ENCODE measurements around the gene LYPD1. TPM values are rescaled to one million over a fixed set of nuclear protein-coding genes. Genes with fewer than 3 reads are reported as not detected.

The LYPD1 gene
- total and polyA plus RNA-seq, 2 of the 4 experiments (the other 2 are of a cell fraction) = 66.1 to 87.6 TPM

DNA sequence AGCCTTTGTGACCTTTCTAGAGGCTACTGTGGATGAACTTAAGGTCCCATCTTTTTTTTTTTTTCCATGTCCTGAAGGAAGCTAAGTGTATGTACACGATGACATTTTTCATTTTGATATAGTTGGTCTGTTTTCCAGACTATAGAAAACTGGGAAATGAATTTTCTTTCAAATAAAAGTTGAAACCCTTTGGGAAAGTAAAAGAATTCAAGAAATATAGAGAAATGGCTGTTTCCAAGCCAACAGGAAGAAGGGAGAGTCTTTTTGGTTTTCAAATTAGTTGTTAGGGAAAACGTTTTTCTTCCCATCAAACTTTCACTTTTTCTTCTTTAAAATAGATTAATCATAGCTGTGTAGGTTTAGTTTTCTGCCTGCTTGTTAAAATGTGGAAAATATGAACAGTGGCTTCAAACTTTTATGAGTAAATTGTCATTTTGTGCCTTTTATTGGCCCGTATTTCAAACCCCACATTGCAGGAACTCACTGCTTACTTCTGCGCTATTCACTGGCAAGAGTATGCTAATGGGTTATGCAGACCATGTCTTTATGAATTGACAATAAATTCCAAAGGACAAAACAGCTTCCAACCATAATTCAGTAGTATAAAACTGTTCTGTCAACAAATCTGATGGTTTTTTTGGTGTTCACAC is 27.7 kb upstream of the LYPD1 start:
- no peak overlapping the region for H2AK5ac ChIP-seq (ENCODE audit: low read depth, low read length)
- no peak overlapping the region for H2BK120ac ChIP-seq (ENCODE audit: low read depth, low read length)
- no peak overlapping the region for H2AK9ac ChIP-seq (replicated peaks; ENCODE audit: low read depth, low read length, poor library complexity)
- TF ChIP-seq RAD21 (IDR thresholded peaks at IDR 0.05; ENCODE audit: low read length) (no peak), SMC3 (IDR thresholded peaks at IDR 0.05; ENCODE audit: low read depth, low read length) (no peak), RCOR1 (IDR thresholded peaks at IDR 0.05; ENCODE audit: insufficient replicate concordance, low read length) (no peak), NFE2L2 (IDR thresholded peaks at IDR 0.05; ENCODE audit: low read depth, low read length) (no peak), POLR2A (IDR thresholded peaks at IDR 0.05; ENCODE audit: low read depth, low read length) (no peak), MAFK (IDR thresholded peaks at IDR 0.05; ENCODE audit: low read depth, low read length) (no peak), CEBPB (IDR thresholded peaks at IDR 0.05; ENCODE audit: low read depth, low read length) (no peak), FOS (IDR thresholded peaks at IDR 0.05; ENCODE audit: low read depth, low read length) (no peak), CHD1 (IDR thresholded peaks at IDR 0.05; ENCODE audit: low read depth, low read length) (no peak)
- TF ChIP-seq, protein P1, sequence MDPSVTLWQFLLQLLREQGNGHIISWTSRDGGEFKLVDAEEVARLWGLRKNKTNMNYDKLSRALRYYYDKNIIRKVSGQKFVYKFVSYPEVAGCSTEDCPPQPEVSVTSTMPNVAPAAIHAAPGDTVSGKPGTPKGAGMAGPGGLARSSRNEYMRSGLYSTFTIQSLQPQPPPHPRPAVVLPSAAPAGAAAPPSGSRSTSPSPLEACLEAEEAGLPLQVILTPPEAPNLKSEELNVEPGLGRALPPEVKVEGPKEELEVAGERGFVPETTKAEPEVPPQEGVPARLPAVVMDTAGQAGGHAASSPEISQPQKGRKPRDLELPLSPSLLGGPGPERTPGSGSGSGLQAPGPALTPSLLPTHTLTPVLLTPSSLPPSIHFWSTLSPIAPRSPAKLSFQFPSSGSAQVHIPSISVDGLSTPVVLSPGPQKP (IDR thresholded peaks at IDR 0.05; ENCODE audit: borderline replicate concordance, low read depth, low read length) = no peak
- TF ChIP-seq, protein P2, sequence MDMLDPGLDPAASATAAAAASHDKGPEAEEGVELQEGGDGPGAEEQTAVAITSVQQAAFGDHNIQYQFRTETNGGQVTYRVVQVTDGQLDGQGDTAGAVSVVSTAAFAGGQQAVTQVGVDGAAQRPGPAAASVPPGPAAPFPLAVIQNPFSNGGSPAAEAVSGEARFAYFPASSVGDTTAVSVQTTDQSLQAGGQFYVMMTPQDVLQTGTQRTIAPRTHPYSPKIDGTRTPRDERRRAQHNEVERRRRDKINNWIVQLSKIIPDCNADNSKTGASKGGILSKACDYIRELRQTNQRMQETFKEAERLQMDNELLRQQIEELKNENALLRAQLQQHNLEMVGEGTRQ (IDR thresholded peaks at IDR 0.05; ENCODE audit: low read depth, low read length) = no peak
- TF ChIP-seq, protein P3, sequence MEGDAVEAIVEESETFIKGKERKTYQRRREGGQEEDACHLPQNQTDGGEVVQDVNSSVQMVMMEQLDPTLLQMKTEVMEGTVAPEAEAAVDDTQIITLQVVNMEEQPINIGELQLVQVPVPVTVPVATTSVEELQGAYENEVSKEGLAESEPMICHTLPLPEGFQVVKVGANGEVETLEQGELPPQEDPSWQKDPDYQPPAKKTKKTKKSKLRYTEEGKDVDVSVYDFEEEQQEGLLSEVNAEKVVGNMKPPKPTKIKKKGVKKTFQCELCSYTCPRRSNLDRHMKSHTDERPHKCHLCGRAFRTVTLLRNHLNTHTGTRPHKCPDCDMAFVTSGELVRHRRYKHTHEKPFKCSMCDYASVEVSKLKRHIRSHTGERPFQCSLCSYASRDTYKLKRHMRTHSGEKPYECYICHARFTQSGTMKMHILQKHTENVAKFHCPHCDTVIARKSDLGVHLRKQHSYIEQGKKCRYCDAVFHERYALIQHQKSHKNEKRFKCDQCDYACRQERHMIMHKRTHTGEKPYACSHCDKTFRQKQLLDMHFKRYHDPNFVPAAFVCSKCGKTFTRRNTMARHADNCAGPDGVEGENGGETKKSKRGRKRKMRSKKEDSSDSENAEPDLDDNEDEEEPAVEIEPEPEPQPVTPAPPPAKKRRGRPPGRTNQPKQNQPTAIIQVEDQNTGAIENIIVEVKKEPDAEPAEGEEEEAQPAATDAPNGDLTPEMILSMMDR (conservative IDR thresholded peaks at IDR 0.05; ENCODE audit: low read depth, low read length) = no peak
- H3K4me3 ChIP-seq (ENCODE audit: insufficient read depth, low read depth, low read length) = no peak overlapping the region
- no CpG with 5 or more reads among the region's 4 CpGs for WGBS, 2 experiments (ENCODE audit: extremely low coverage in 2 of 2, insufficient read length in 1 of 2)
- H4K5ac ChIP-seq (ENCODE audit: low read depth, low read length) = no peak overlapping the region
- H3K9me3 ChIP-seq (ENCODE audit: control insufficient read depth, insufficient read depth, low read length) = no peaks in the 10 kb centered on the region
- H3K18ac ChIP-seq (ENCODE audit: low read depth, low read length) = no peak overlapping the region
- H3K27ac ChIP-seq (ENCODE audit: insufficient read depth, low read length) = no peak overlapping the region
- CTCF ChIA-PET = no interaction called here
- H3K4me2 ChIP-seq (ENCODE audit: low read depth, low read length) = no peak overlapping the region
- H3K56ac ChIP-seq (ENCODE audit: extremely low read depth, insufficient read depth, low read length) = no peak overlapping the region
- ATAC-seq (ENCODE audit: low read depth) (no peak), DNase-seq (no peak)
- no TSS peak for BruUV-seq (replicated peaks)
- POLR2A ChIA-PET (ENCODE audit: unreplicated experiment) = no interaction called here
- intact Hi-C loops (cut with micrococcal nuclease) (no loop called here), in situ Hi-C loops (cut with MboI; ENCODE audit: low sequenced_read_pairs) (no loop called here), dilution Hi-C loops (cut with HindIII; ENCODE audit: low sequenced_read_pairs, unreplicated experiment) (no loop called here)
- no peaks in the 10 kb centered on the region; the same call in 1 of the 2 replicates for H3K36me3 ChIP-seq (ENCODE audit: control insufficient read depth, insufficient read depth, low read length)
- H2BK15ac ChIP-seq (ENCODE audit: low read depth, low read length) = no peak overlapping the region
- H3K4me1 ChIP-seq (ENCODE audit: control insufficient read depth, insufficient read depth, low read length) = peaks cover 7% of the 10 kb centered on the region
- no peak overlapping the region for H2BK20ac ChIP-seq (ENCODE audit: low read depth, low read length)
- H3K27me3 ChIP-seq (ENCODE audit: control insufficient read depth, insufficient read depth, low read length) = no peaks in the 10 kb centered on the region
- H4K20me1 ChIP-seq (ENCODE audit: insufficient read depth, low read length) = no peaks in the 10 kb centered on the region
- H4K8ac ChIP-seq (ENCODE audit: low read depth in 2 of 2, low read length in 2 of 2) = no peak overlapping the region
- H3K23ac ChIP-seq (ENCODE audit: low read depth, low read length) = no peak overlapping the region
- H4K91ac ChIP-seq (ENCODE audit: insufficient read depth, low read depth, low read length) = no peak overlapping the region
- no peak overlapping the region for H3K9ac ChIP-seq (ENCODE audit: low read depth, low read length)
- no peak overlapping the region for H3K14ac ChIP-seq (replicated peaks; ENCODE audit: low read depth, low read length)
- no peak overlapping the region for H2AFZ ChIP-seq (replicated peaks; ENCODE audit: low read length, poor library complexity)
- H3K9me1 ChIP-seq (ENCODE audit: insufficient read depth, low read length) = peaks cover 6% of the 10 kb centered on the region
- H3K4ac ChIP-seq (ENCODE audit: low read depth, low read length) = no peak overlapping the region
- no peak overlapping the region for H2BK5ac ChIP-seq (ENCODE audit: low read depth, low read length, poor library complexity, severe bottlenecking)
- H3K79me1 ChIP-seq (ENCODE audit: low read depth in 1 of 2, low read length in 2 of 2) = no peaks in the 10 kb centered on the region

Data from IMR-90 (cell line).